ENCODE results near the gene EPSTI1.

The EPSTI1 gene

DNA sequence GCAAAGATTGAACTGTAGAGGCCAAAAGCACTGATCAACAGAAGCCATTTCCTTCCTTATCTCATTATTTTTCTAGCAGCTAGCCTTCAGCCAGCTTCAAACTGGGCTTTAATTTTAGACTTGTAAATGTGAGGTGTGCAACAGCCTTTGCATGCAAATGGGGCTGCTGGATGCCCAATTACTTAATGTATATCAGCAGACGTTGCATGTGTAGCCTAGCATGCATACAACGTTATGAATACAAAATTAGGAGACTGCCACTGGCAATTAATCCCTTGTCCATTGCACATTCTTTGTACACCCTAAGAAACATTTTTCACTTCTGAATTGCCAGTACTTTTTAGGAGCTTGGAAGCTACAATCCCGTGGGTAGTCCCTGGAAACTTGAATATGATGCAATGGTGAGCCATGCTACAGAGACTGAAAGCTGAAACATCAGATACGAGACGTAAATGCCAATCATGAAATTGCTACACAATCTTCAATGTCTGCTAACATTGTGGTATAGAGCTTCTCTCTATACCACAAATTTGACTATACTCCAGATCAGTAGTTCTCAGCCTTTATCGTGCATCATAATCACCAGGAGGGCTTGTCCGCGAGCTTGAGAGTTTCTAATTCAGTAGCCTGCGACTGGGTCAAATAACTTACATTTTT, 20.2 kb downstream of the EPSTI1 start:
- H3K4me1 ChIP-seq (ENCODE audit: control insufficient read depth, insufficient read depth, low read length) = peaks cover 26% of the 10 kb centered on the region

DNA sequence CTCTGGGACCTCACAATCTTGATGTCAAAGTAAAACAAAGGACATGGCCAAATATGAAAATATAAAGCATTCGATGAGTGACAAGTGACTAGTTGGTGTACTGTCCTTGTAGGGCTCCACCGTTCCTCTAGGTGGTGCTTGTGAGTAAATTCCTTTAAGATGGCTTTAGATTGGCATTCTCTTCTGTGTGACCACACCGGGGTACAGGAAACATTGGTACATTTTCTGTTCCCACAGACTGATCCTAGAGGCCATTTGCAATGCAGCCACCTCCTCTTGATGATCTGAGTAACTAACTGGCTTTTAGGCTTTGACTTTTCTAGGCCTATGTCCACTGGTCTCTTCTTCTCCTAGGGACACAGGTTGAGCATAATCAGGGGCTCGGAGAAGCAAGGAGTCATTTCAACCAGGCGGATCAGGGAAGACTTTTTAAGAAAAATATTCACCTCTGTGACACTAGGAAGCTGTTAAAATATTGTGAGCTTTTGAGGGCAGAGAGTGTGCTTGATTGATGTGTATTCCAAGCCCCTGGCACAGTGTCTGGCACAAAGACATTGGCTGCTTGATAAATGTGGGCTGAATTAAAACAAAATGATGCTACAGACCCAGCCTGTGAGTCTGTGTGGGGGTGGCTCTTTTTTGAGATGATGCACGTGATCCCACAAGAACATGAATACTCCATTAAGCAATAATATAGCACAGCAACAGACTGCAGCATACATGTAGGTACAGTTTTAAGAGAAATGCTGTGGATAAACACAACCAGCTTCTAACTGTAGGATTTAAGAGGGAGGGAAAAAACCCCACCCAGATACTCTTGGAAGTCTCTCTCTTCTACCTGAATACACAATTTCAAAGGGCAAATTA, 21.0 kb downstream of the EPSTI1 start:
- peaks cover 6% of the 10 kb centered on the region; the same call in 1 of the 2 replicates for H3K9me3 ChIP-seq (ENCODE audit: control insufficient read depth, insufficient read depth, low read depth, low read length)
- no peaks in the 10 kb centered on the region for H3K36me3 ChIP-seq (ENCODE audit: control insufficient read depth, insufficient read depth, low read length)
- no peak overlapping the region for H3K9ac ChIP-seq (ENCODE audit: low read length)
- no peak overlapping the region for H3K4me3 ChIP-seq (ENCODE audit: low read depth, low read length)
- peaks cover 26% of the 10 kb centered on the region for H3K4me1 ChIP-seq (ENCODE audit: control insufficient read depth, insufficient read depth, low read length)
- no peak overlapping the region for H3K27ac ChIP-seq (ENCODE audit: low read depth, low read length)
- no peaks in the 10 kb centered on the region for H3K27me3 ChIP-seq (ENCODE audit: control insufficient read depth, insufficient read depth, low read length)

More for the DNA sequence above, 20.2 kb downstream of the EPSTI1 start:
- Histone ChIP-seq H3K27me3 (ENCODE audit: control insufficient read depth, insufficient read depth, low read length) (no peaks in the 10 kb centered on the region), H3K9ac (ENCODE audit: low read length) (no peak overlapping the region), H3K9me3 (ENCODE audit: control insufficient read depth, insufficient read depth, low read depth, low read length) (peaks cover 6% of the 10 kb centered on the region; the same call in 1 of the 2 replicates), H3K27ac (ENCODE audit: low read depth, low read length) (no peak overlapping the region), H3K36me3 (ENCODE audit: control insufficient read depth, insufficient read depth, low read length) (no peaks in the 10 kb centered on the region), H3K4me3 (ENCODE audit: low read depth, low read length) (no peak overlapping the region)

DNA sequence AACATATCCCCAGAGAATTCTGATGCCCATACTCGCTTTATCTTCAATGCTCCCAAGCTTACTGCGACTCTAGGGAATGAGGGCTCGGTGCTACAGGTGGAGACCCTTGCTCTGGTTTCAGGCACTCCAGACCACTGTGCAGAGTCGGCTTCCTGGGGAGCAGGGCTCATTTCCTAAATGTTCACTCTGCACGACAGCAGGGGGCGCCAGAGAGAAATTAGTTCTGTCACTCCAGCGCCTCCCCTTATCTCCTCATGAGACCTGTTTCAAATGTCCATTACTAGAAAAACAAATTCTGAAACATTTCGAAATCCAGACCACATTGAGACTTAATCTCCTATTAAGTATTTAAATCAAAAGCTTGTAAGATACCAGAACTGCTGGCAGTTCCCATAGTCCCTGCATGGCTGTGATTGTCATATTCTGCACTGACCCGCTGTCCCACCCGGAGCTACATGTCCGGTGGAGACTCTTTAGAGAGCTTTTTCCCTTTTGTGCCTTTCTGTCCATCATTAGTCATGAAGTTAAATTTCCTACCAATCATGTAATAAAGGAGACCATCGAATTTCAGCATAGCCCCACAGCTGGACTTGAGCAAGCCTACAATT, 22.4 kb downstream of the EPSTI1 start:
- Histone ChIP-seq H3K27ac (ENCODE audit: low read depth, low read length) (no peak overlapping the region), H3K4me3 (ENCODE audit: low read depth, low read length) (no peak overlapping the region), H3K4me1 (ENCODE audit: control insufficient read depth, insufficient read depth, low read length) (peaks cover 26% of the 10 kb centered on the region), H3K36me3 (ENCODE audit: control insufficient read depth, insufficient read depth, low read length) (no peaks in the 10 kb centered on the region), H3K9me3 (ENCODE audit: control insufficient read depth, insufficient read depth, low read depth, low read length) (no peaks in the 10 kb centered on the region), H3K9ac (ENCODE audit: low read length) (no peak overlapping the region), H3K27me3 (ENCODE audit: control insufficient read depth, insufficient read depth, low read length) (no peaks in the 10 kb centered on the region)

DNA sequence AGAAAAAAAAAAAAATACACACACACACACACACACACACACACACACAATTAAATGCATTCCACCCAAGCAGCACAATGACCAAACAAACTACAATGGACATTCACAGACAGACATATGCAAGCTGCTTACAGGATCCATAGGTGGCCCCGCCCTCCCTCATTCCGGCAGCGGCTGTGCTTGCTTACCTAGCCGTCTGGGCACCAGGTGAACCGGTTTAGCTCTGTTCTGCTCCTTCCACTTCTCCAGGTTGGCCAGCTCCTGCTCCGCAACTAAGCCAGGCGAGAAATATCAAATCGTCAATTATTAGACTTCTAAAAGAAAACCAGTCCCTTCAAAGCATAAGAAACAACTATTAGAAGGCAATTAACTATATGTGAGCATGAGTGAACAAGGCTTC, 23.1 kb downstream of the EPSTI1 start:
- Histone ChIP-seq H3K4me3 (ENCODE audit: low read depth, low read length) (no peak overlapping the region), H3K4me1 (ENCODE audit: control insufficient read depth, insufficient read depth, low read length) (peaks cover 26% of the 10 kb centered on the region), H3K36me3 (ENCODE audit: control insufficient read depth, insufficient read depth, low read length) (no peaks in the 10 kb centered on the region), H3K9me3 (ENCODE audit: control insufficient read depth, insufficient read depth, low read depth, low read length) (no peaks in the 10 kb centered on the region), H3K27ac (ENCODE audit: low read depth, low read length) (no peak overlapping the region), H3K9ac (ENCODE audit: low read length) (no peak overlapping the region), H3K27me3 (ENCODE audit: control insufficient read depth, insufficient read depth, low read length) (no peaks in the 10 kb centered on the region)

DNA sequence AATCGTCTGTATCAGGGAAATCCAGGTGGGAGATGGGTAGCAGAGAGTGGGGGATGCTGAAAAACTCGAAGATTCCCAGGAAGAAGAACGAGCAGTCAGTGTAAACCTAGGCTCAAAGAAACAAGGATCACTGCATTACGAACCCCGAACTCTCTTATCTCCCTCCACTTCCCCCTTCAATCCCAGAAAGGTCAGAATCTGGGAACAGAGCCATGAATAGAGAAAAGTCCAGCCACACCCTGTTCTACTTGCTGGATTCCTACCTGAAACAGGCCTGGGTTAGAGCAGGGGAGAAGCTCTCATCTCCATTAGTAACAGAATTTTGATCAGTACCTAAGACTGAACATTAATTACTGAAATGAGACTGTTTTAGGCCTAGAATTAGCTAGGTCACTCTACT, 24.4 kb downstream of the EPSTI1 start:
- Histone ChIP-seq H3K27ac (ENCODE audit: low read depth, low read length) (no peak overlapping the region), H3K4me1 (ENCODE audit: control insufficient read depth, insufficient read depth, low read length) (peaks cover 26% of the 10 kb centered on the region), H3K27me3 (ENCODE audit: control insufficient read depth, insufficient read depth, low read length) (no peaks in the 10 kb centered on the region), H3K36me3 (ENCODE audit: control insufficient read depth, insufficient read depth, low read length) (no peaks in the 10 kb centered on the region), H3K9me3 (ENCODE audit: control insufficient read depth, insufficient read depth, low read depth, low read length) (no peaks in the 10 kb centered on the region), H3K4me3 (ENCODE audit: low read depth, low read length) (no peak overlapping the region), H3K9ac (ENCODE audit: low read length) (no peak overlapping the region)

DNA sequence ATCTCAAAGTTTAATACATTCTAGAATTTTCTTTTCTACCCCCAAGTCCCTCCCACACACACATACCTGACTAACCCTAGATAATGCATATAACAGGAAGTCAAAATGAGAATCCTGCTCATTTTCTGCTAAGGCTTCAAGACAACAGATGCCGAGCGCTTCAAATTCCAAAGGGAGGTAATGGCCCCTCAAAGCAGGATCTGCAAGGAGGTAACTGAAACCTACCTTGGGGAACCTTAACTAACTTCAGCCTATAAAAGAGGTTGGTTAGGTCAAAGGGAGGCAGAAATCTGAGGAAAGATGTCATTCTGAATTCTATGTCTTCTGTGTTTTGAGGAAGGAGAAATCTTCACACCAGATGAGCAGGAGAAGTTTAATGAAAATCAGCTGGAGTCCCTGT, 26.8 kb downstream of the EPSTI1 start:
- Histone ChIP-seq H3K4me3 (ENCODE audit: low read depth, low read length) (no peak overlapping the region), H3K36me3 (ENCODE audit: control insufficient read depth, insufficient read depth, low read length) (no peaks in the 10 kb centered on the region), H3K9me3 (ENCODE audit: control insufficient read depth, insufficient read depth, low read depth, low read length) (no peaks in the 10 kb centered on the region), H3K27me3 (ENCODE audit: control insufficient read depth, insufficient read depth, low read length) (no peaks in the 10 kb centered on the region), H3K4me1 (ENCODE audit: control insufficient read depth, insufficient read depth, low read length) (peaks cover 11% of the 10 kb centered on the region), H3K27ac (ENCODE audit: low read depth, low read length) (no peak overlapping the region), H3K9ac (ENCODE audit: low read length) (no peak overlapping the region)

DNA sequence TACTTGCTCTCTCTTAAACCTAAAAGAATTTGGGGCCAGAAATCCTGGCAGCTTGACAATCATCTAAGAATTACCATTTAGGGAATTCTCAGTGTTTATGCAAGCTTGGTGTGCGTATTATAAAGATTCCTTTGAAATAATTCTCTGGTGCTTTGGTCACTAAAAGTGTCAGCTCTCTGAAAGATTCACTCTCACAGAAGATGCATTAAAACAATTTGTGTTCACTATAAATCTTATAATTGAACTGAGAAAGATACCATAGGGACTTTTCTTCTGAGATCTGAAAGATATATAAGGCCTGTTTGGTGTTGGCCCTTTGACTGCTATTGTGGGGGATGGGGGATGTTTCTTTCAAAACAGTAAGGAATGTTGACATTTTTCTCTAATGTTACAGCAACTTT, 27.3 kb downstream of the EPSTI1 start:
- Histone ChIP-seq H3K4me1 (ENCODE audit: control insufficient read depth, insufficient read depth, low read length) (peaks cover 11% of the 10 kb centered on the region), H3K9me3 (ENCODE audit: control insufficient read depth, insufficient read depth, low read depth, low read length) (no peaks in the 10 kb centered on the region), H3K27me3 (ENCODE audit: control insufficient read depth, insufficient read depth, low read length) (no peaks in the 10 kb centered on the region), H3K9ac (ENCODE audit: low read length) (no peak overlapping the region), H3K36me3 (ENCODE audit: control insufficient read depth, insufficient read depth, low read length) (no peaks in the 10 kb centered on the region), H3K4me3 (ENCODE audit: low read depth, low read length) (no peak overlapping the region), H3K27ac (ENCODE audit: low read depth, low read length) (no peak overlapping the region)

DNA sequence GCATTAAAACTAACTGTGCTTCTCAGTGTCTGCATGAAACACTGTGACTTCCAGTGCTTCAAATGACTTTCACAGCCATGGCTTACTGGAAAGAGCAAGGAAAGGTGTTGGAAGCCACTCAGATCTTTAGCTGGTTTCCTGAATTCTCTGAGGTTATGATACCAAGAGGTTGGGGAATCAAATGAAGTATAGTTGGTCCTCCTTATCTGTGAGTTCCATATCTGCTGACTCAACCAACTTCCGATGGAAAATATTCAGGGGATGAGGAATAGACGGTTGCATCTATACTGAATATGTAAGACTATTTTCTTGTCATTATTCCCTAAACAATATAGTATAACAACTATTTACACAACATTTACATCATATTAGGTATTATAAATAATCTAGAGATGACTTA, 32.4 kb downstream of the EPSTI1 start:
- H3K4me1 ChIP-seq (ENCODE audit: control insufficient read depth, insufficient read depth, low read length) = no peaks in the 10 kb centered on the region
- H3K27me3 ChIP-seq (ENCODE audit: control insufficient read depth, insufficient read depth, low read length) = no peaks in the 10 kb centered on the region
- no peaks in the 10 kb centered on the region for H3K9me3 ChIP-seq (ENCODE audit: control insufficient read depth, insufficient read depth, low read depth, low read length)
- H3K9ac ChIP-seq (ENCODE audit: low read length) = no peak overlapping the region
- no peak overlapping the region for H3K4me3 ChIP-seq (ENCODE audit: low read depth, low read length)
- H3K36me3 ChIP-seq (ENCODE audit: control insufficient read depth, insufficient read depth, low read length) = no peaks in the 10 kb centered on the region
- H3K27ac ChIP-seq (ENCODE audit: low read depth, low read length) = no peak overlapping the region

DNA sequence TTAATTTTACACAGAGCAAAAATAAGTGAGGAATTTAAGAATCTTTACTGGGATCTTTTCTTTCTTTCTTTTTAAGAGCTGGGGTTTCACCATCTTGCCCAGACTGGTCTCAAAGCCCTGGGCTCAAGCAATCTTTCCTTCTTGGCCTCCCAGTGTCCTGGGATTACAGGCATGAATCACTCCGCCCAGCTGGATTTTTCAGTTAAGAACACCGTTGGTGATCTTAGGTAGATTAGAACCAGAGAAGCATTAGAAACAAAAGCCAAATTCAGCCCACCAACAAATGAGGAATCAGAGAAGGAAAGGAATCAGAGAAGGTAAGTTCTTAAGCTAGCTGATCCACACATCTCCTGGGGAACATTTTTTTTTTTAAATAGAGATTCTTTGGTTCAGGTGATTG, 34.2 kb downstream of the EPSTI1 start:
- no peaks in the 10 kb centered on the region for H3K4me1 ChIP-seq (ENCODE audit: control insufficient read depth, insufficient read depth, low read length)
- no peak overlapping the region for H3K9ac ChIP-seq (ENCODE audit: low read length)
- H3K36me3 ChIP-seq (ENCODE audit: control insufficient read depth, insufficient read depth, low read length) = no peaks in the 10 kb centered on the region
- no peak overlapping the region for H3K4me3 ChIP-seq (ENCODE audit: low read depth, low read length)
- H3K27me3 ChIP-seq (ENCODE audit: control insufficient read depth, insufficient read depth, low read length) = no peaks in the 10 kb centered on the region
- no peak overlapping the region for H3K27ac ChIP-seq (ENCODE audit: low read depth, low read length)
- no peaks in the 10 kb centered on the region for H3K9me3 ChIP-seq (ENCODE audit: control insufficient read depth, insufficient read depth, low read depth, low read length)

DNA sequence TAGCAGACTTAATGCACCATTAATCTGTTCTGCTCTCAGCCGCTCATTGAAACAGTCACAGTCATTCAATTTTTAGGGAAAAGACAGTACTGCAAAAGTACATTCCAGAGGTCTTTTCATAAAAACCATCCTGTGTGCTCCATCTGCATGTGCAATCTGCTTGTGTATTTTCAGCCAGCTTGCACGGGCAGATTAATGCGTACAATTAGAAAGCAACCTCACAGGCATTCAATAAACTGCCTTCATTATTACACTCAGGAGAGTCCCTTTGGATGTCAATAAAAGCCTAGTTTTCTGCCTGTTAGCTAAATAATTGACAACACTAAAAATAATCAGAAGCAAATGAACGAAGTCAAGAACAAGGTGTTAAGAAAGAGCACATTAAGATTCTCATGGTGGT, 41.9 kb downstream of the EPSTI1 start:
- Histone ChIP-seq H3K27ac (ENCODE audit: low read depth, low read length) (no peak overlapping the region), H3K36me3 (ENCODE audit: control insufficient read depth, insufficient read depth, low read length) (no peaks in the 10 kb centered on the region), H3K27me3 (ENCODE audit: control insufficient read depth, insufficient read depth, low read length) (no peaks in the 10 kb centered on the region), H3K4me3 (ENCODE audit: low read depth, low read length) (no peak overlapping the region), H3K4me1 (ENCODE audit: control insufficient read depth, insufficient read depth, low read length) (no peaks in the 10 kb centered on the region), H3K9me3 (ENCODE audit: control insufficient read depth, insufficient read depth, low read depth, low read length) (peaks cover 9% of the 10 kb centered on the region; the same call in 1 of the 2 replicates), H3K9ac (ENCODE audit: low read length) (no peak overlapping the region)

DNA sequence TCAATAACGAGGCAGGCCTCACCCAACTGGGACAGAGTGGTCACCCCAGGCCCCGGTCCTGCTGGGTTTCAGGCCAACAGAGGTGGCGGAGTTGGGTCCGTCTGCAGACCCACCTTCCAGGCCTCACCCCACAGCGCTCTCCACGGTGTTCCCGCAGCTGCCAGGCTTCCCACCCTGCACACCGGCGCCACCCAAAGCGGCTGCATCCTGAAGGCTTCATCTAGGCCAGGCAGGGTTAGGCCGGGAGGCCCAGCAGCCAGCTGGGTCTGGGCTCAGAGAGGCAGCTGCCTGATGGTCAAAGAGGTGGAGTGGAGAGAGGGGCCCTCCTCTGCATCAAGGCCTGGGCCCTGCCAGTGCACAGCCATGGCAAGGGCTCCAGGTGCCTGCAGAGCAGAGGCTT, 44.1 kb downstream of the EPSTI1 start:
- Histone ChIP-seq H3K27me3 (ENCODE audit: control insufficient read depth, insufficient read depth, low read length) (no peaks in the 10 kb centered on the region), H3K4me1 (ENCODE audit: control insufficient read depth, insufficient read depth, low read length) (no peaks in the 10 kb centered on the region), H3K36me3 (ENCODE audit: control insufficient read depth, insufficient read depth, low read length) (no peaks in the 10 kb centered on the region), H3K9ac (ENCODE audit: low read length) (no peak overlapping the region), H3K4me3 (ENCODE audit: low read depth, low read length) (no peak overlapping the region), H3K27ac (ENCODE audit: low read depth, low read length) (no peak overlapping the region), H3K9me3 (ENCODE audit: control insufficient read depth, insufficient read depth, low read depth, low read length) (peaks cover 15% of the 10 kb centered on the region; the same call in 1 of the 2 replicates)
